HG03039 (cell line): ENCODE results near the gene ZNF385B.
"Not testable (repeated sequence)": the region's sequence is repeated elsewhere in the genome, so short reads cannot be mapped to it uniquely, and the experiment has no call there.

Source experiments
- ATAC-seq: cut with Tn5 transposase; IDR thresholded peaks from one replicate; pipeline ENCODE4 v1.9.1; 2021; ENCODE audit warnings: mild to moderate bottlenecking, moderate library complexity; ENCODE audit not compliant: unreplicated experiment

The ZNF385B gene

DNA sequence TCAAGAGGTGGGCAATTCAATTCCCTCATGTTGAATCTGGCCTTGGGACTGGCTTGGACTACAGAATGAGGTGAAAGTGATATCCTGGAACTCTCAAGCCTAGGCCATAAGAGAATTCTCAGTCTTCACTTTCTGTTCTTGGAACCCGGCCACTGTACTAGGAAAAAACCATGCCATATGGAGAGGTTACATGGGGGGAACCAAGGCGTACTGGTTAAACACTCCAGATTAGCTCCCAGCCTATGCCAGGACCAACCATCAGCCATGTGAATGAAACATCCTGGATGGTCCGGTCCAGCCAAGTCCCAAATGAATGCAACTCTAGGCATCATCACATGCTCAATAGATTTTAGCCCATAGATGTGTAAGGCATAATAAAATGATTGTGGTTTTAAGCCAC lies 56.4 kb downstream of the ZNF385B start:
- ATAC-seq: no peak

DNA sequence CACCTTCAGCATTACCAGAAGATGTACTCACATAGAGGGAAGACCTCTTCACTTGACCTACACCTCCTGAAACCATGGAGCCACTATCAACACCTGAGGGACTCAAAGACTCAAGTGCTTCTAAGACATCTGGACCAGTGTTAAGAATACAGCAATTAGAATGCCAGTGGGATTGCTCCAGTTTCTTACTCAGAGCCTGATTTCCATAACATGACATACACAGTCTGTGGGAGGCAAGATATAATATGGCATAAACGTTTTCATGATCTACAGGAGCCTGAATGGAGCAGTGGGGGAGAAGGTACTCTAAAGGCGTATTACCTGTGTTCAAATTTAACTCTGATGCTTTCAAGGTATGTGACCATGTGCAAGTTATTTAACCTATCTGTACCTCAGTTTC lies 57.2 kb downstream of the ZNF385B start:
- no peak for ATAC-seq

DNA sequence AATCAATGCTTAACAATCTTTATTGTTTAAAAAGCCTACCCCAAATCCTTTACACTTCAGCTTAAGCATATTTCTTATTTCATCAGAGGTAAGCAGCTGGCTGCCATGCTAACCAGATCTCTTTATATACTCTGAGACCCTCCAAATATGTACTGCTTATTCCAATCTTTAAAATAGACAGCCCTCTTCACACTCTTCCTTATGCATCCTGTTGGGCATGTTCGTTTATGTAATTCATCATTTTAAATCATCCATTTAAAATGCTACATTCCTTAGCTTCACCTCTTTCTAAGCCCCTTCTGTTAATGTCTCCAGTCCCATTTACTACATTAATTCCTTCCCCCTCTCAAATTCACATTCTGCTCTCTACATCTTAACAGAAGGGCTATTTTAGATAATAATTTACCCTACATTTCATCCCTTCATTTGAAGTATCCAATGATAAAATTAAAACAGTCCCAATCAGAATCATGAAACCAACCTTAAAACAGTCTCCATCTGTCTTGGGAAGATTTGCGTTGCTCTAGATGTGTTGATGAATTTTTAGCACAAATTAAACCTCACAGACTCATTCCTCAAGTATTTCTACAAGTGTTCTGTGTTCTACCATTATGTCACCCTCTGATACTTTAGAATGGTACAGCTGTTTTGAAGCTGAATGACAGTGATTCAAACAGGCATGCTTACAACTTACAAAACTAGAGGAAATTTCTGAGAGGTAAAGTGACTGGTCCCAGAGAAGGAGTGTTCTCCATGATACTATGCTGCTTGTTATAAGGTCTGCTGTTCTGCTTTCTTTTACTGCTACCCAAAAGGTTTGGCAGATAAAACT lies 59.1 kb downstream of the ZNF385B start:
- no peak for ATAC-seq

DNA sequence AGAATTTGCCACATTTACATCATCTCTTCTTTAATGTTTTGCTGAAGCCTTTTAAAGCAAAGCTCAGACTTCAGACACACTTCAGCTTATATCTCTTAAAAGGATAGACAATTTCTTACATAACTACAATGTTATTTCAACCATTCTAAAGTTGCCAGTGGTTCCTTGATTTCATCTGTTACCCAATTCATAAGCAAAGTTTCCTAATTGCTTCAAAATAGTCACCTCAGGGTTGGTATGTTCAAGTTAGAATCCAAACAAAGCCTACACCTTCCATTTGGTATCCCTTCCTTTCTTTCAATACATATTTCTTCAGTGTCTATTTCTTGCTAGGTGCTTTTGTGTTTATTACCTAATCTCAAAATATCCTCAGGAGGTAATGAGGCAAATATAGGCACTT lies 60.6 kb downstream of the ZNF385B start:
- ATAC-seq: no peak

DNA sequence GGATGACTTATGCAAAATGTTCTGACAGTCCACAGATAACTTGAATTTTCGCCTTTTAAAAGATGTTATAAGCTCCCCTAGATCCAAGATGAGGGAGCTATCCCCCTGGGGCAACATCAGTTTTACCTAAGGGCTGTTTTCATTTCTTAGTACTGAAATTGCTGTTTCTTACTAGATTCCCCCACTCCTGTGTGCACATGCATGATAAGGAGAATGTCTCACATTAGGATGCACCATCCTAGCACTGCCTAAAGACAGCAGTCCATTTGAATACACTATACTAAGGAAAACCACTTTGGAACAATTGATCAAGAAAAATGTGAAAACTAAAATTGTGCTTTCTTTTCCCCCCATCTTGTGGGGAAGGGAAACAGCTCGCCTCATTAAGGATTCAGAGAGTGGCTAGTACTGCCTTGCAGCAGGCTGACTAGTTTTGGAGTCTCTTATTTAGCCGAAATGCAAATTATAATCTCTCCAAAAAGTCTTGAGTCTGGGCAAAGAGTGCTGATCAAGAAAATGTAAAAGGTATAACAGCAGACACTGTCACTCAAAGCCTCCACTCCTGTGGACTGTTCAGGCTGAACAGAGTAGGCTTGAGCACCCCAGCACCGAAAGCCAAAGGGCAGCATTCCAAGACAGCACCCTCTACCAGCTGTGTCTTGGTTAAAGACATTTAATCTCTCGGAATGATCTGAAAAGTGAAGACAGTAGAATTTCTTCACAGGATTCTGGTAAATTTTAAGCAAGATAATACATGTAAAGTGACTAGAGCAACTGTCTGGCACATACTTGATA lies 65.0 kb downstream of the ZNF385B start:
- no peak for ATAC-seq

DNA sequence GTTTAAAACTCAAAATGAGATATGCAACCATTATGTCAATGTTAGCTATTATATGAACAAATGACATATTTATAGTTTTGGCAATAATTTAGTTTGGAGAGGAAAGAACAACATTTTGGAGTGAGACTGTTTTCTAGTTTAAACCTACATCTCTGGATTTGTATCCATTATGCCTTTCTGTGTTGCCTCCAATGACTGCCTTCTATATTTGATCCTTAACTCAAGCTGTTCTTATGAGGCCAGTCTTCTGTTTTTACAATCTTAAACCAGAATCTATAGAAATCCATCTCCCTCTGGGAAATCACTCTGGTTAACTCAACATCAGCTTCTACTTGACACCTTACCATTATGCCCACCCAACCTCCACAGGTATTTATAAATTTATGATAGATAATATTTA lies 67.5 kb downstream of the ZNF385B start:
- ATAC-seq: no peak

DNA sequence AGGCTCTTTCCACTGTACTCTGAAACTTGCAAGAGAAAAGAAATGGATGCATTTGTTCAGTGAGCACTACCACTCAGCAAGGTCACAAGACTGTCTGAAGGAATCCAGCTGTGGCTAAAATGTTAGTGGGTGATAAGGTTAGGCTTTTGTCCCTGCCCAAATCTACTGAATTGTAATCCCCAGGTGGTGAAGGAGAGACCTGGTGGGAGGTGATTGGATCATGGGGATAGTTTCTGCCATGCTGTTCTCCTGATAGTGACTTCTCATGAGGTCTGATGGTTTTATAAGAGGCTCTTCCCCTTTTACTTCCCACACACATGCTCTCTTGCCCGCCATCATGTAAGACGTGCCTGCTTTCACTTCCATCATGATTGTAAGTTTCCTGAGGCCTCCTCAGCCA lies 68.2 kb downstream of the ZNF385B start:
- no peak for ATAC-seq

DNA sequence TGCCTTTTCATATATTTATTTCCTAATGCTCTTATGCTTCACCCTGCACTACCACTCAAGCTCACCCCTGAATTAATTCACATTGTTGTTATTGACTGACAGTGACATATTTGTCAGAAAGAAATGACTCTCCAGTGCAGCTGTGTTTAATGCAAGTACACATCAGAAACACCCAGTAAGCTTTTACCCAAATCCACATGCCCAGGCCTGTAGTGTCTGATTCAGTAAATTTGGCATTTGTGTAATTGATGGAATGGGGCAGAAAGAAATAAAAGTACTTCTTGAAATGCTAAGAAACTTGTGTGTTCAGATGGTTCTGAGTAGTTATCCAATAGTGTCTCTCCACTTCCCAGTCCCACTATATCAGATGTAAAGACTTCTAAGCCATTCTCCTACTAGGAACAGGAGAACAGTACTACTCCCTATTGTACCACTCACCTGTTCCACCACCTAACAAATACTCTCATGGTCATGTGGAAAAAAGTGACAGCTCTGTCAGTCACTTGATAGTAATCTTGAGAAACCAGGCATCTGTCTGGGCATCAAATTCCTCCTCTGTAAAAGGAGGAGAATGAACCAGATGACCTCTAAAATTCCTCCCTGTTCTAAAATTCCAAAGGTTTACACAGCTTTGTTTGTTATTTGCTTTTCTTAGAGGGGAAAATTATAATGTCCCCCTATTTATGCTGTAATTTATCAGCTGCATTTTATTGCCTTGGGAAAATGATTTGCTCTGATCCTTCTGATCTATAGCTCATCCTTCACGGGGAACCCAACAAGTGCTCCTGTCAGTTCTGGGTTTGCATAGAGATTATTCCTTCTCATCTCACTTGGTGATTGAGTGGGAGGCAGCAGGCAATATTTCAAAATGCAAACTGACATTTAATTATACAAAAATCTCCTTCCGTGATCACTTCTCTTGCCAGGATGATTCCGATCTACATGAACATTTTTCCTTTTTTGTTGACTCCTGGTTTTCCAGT lies 70.9 kb downstream of the ZNF385B start:
- ATAC-seq: no peak

DNA sequence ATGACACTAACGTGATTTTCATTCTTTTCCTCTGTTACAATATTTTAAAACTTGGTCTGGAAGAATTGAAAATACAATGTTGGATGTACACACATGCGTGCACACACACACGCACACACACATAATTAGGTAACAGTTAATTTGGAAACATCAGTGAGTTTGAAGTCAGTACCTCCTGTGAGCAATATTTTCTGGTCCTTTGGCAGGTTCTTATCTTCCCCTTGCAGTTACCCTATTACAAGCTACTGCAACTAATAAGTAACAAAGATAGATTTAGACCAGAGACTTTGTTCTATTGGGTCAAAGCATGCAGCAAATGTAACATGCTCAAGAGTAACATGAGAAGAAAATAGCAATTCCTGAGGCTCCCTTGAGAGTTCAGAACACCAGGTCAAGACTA lies 73.3 kb downstream of the ZNF385B start:
- no peak for ATAC-seq

DNA sequence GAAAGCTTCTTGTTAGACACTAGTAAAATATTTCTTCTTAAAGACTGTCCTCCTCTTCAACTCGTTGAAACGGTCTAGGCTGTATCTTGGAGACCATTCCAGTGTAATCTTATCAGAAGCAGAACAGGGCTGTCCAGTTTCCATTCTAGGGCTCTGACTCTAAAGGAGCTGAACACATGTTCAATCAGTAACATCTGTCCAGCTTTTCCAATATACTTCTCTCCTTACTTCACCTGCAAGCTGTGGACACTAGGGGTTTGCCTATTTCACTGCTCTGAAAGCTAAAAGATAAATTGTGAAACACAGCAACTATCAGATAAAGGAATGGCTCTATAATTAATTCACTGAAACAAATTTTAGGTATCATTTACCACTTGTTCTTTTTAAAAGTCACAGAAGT lies 73.8 kb downstream of the ZNF385B start:
- ATAC-seq: no peak

DNA sequence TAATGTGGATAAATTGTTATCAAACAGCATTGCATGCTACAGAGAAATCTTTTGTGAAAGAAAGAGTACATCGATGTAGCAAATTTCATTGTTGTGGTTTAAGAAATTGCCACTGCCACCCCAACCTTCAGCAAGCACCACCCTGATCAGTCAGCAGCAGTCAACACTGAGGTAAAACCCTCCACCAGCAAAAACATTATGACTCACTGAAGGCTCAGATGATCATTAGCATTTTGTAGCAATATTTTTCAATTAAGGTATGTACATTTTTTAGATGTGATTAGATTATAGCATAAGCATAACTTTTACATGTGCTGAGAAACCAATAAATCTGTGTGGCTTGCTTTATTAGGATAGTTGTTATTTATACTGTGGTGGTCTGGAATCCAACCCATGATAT lies 75.5 kb downstream of the ZNF385B start:
- no peak for ATAC-seq

DNA sequence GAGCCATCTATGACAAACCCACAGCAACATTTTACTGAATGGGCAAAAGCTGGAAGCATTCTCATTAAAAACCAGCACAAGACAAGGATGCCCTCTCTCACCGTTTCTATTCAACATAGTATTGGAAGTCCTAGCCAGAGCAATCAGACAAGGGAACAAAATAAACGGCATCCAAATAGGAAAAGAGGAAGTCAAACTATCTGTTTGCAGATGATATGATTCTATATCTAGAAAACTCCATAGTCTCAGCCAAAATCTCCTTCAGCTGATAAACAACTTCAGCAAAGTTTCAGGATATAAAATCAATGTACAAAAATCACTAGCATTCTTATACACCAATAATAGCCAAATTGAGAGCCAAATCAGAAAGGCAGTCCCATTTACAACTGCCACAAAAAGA lies 79.1 kb downstream of the ZNF385B start:
- ATAC-seq: not testable (repeated sequence)

DNA sequence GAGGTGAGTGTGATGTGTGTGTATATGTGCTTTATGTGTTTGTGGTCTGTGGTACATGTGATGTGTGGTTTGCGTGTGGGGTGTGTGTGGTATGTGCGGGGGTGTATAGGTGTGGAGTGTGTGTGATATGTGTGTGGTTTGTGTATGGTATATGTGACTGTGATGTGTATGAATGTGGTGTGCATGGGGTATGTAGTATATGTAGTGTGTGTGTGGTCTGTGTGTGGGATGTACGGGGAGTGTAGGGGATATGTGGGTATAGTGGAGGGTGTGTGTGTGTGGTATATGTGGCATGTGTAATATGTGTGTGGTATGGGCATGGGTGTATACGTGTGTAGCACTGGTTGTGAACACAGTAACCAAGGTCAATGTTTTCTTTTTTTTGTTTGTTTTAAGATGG lies 87.4 kb downstream of the ZNF385B start:
- no peak for ATAC-seq

DNA sequence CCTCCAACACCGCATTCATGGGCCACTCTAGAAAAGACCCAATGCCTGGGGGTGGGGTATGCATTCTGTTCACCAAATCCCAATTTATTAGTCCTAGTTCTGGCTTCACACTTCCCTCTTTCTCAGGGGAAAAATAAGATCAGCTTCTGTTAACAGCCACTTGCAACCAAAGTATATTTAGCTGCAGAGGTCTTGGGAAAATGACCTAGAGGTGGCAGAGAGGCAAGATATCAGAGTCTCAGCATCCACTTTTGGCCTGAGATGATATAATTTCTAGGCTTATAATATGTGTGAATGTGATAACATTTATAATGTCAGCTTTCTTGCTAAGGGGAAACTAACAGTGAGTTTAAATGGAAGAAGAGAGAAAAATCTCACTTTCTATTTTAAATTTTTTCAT lies 89.1 kb downstream of the ZNF385B start:
- ATAC-seq: no peak

DNA sequence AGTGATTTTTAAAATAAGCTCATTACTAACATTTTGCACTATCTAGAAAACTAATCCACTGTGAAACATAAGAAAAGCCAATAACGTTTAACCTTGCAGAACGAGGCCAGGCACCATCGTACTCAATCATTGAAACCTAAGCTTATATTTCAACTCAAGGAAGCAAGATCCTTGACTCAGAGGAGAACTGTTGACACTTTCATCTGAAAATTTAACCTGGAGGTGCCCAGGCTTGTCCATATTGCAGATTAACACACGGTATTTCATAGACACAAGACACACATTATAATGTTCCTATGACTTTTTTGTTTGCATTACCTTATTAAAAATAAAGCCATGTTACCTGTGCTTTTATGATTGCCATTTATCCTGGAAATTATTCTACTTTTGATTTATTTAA lies 89.6 kb downstream of the ZNF385B start:
- ATAC-seq: no peak

DNA sequence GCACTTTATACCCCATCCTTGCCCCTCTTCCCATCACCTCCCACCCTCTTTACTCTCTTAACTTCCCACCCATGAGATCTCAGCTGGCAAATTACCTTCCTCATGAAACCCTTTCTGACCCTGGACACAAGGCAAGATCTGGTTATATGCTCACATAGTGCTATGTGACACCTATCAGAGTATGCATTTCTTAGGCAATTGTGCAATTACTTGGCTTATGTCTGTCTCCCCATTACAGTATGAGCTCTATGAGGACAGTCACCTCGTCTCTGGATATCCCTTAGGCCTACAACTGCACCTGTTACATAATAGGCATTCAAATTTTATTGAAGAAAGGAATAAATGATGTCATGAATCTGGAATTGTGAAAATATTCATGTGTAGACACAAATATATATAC lies 91.4 kb downstream of the ZNF385B start:
- no peak for ATAC-seq

DNA sequence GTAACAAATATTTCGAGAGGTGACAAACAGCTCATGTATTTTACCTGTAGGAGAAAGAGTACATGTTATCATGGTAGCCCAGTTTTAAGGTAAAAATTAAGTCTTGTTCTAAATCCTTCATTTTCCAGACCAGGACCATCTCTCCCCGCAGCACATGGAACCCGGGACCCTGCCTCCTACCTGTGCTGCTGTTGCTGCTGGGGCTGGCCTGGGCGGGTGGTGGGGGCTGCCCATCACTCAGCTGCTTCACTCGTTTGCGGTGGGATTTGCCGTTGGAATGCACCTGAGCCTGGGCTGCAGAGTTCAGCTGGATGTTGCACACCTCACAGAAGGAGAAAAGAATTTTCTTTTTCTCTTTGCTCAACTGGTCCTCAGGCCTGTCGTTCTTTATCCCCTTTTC lies 92.1 kb downstream of the ZNF385B start:
- ATAC-seq: no peak

DNA sequence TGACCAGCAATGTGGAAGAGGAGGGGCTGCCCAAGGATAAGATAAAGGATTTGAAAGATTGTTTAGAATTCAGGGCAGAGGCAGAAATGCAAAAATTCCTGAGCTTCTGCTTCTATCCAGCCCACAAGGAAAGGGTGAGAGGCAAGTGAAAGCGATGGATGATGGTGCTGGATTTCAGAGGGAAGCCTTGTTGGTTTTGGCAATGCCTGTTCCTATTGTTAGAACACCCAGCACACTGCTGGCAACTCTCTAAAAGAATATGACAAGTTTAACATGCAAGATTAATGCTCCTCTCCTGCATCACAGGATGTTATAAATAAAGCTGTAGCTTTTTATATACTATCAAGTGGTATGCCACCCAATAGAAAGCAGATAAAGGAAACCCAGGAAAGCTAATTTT lies 92.6 kb downstream of the ZNF385B start:
- ATAC-seq: no peak

DNA sequence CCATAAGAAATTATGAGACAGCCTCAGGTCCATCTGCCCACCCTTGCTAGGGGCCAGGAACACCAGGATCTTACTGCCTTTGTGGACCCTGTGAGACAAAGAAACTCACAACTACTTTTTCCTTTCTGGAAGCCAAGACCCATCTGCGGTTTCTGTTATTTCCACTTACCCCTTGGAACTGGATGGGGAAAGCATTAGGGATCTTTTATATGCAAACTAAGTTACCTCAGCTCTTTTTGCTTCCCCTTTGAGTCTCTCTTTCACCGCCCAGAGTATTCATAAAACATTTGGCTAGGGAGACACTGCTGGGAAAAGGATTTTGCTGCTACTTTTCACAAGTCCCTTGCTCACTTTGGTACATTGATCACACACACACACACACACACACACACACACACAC lies 95.7 kb downstream of the ZNF385B start:
- ATAC-seq: no peak

DNA sequence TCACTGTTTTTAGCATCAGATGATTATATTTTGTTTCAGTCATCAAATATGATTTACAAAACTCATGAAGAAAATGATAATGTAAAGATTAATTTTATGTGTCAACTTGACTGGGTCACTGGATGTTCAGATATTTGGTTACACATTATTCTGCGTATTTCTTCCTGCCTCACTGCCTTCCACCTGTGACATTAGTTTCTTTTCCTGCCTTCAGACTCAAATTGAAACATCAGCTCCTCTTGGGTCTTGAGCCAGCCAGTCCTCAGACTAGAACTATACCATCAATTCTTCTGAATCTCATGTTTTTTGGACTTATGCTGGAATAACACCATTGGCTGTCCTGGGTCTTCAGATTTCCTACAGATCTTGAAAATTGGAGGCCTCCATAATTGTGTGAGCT lies 96.7 kb downstream of the ZNF385B start:
- no peak for ATAC-seq

DNA sequence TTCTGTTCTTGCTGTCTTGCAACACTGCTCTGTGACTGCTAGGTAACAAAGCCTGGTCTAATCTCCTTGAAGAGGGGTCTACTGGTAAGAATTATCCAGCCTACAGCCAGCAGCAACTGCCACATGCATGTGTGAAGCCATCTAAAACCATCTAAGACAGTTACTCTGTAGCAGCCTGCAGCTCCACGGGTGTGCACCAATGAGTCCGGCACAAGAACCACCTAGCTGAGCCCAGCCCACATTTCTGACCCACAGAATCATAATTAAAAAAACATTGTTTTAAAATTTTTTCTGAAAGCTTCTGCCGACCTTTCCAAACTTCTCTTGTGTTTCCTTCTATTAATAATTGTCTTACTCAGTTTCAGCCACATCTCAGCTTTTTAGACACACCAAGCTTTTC lies 102.8 kb downstream of the ZNF385B start:
- ATAC-seq: no peak
